Left ventricle myocardium inferior (tissue), 1 donor: ENCODE results near the gene UNC119. TPM values are rescaled to one million over a fixed set of nuclear protein-coding genes. Genes with fewer than 3 reads are reported as not detected.
"Not testable (repeated sequence)": the region's sequence is repeated elsewhere in the genome, so short reads cannot be mapped to it uniquely, and the experiment has no call there.

Source experiments
- DNase-seq: peaks from one replicate; pipeline ENCODE4 v3.0.0-alpha.2; 2020
- H3K27ac ChIP-seq: fragments of 200-600 bp; replicated peaks from 2 replicates; pipeline ENCODE4 v1.8.0; 2021
- H3K27me3 ChIP-seq: fragments of 200-600 bp; 2 replicates; pipeline ENCODE4 v1.8.0; 2021; ENCODE audit warnings: low read depth
- H3K36me3 ChIP-seq: fragments of 200-600 bp; 2 replicates; pipeline ENCODE4 v1.8.0; 2021
- H3K4me1 ChIP-seq: fragments of 200-600 bp; 2 replicates; pipeline ENCODE4 v1.8.0; 2021
- H3K4me3 ChIP-seq: fragments of 200-600 bp; 2 replicates; pipeline ENCODE4 v1.8.0; 2021; ENCODE audit warnings: mild to moderate bottlenecking, moderate library complexity
- H3K9me3 ChIP-seq: fragments of 200-600 bp; replicated peaks from 2 replicates; pipeline ENCODE4 v1.8.0; 2021
- intact Hi-C: fragments of 100-400 bp; cut with micrococcal nuclease; formaldehyde crosslinking; loops from one replicate; pipeline ENCODE4 v1.11.0; 2022
- total RNA-seq: library from RNA; stranded (reverse); fragmentation: NEBNext Ultra II Directional; extraction: Animal tissue kit (Norgen Biotek cat#: 25700); gene quantifications from one replicate; pipeline ENCODE4 v1.2.1, GENCODE V29; 2021
- TF ChIP-seq, protein P1 (sequence below): fragments of 200-600 bp; IDR thresholded peaks from 2 replicates; pipeline ENCODE4 v1.8.0; 2021; ENCODE audit warnings: antibody characterized with exemption, mild to moderate bottlenecking, borderline replicate concordance
- donor health status: DM: no; HTN: yes; CAD: no; lungs with severe emphysema.

UNC119 gene
- total RNA-seq, 1 donor from 2014 or later: 22.5 TPM

DNA sequence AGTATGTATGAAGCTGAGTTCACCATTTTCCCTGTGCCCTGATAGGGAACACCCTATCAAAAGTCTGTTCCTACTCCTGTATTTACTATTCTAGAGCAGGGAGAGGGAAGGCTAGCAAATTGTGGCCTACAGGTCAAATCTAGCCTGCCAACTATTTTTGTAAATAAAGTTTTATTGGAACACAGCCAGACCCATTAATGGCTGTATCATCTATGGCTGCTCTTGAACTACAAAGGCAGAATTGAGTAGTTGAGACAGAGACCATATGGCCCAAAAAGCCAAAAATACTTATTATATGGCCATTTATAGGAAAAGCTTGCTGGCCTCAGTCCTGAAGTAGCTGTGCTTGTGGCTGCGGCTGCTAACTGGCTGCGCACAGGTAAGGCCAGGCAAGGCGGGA is 28.5 kb upstream of the UNC119 start:
- no peak for DNase-seq
- no peaks in the 10 kb centered on the region for H3K36me3 ChIP-seq

DNA sequence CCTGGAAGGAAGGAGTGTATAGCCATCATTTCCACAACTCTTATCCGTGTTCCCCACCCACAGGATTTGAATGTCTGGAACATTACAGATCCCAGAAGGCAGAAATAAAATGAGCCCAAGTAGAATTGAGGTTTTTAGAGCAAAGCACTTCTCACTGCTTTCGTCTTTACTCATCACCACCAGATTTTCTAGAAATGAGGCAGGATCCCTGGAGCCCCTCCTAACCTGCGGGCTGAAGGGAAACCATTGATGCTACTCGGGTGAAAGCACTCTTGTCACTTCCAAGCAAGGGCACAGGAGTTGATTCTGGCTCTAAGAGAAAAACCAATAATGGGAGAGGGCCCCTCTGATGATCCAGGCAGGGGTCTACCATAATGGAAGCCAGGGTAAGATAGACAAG is 27.1 kb upstream of the UNC119 start:
- Histone ChIP-seq H3K4me3 (no peak overlapping the region), H3K9me3 (no peaks in the 10 kb centered on the region), H3K36me3 (peaks cover under 1% of the 10 kb centered on the region), H3K27me3 (no peaks in the 10 kb centered on the region), H3K27ac (no peak overlapping the region), H3K4me1 (peaks cover 22% of the 10 kb centered on the region)
- intact Hi-C loops: no loop called here
- TF ChIP-seq, protein P1, sequence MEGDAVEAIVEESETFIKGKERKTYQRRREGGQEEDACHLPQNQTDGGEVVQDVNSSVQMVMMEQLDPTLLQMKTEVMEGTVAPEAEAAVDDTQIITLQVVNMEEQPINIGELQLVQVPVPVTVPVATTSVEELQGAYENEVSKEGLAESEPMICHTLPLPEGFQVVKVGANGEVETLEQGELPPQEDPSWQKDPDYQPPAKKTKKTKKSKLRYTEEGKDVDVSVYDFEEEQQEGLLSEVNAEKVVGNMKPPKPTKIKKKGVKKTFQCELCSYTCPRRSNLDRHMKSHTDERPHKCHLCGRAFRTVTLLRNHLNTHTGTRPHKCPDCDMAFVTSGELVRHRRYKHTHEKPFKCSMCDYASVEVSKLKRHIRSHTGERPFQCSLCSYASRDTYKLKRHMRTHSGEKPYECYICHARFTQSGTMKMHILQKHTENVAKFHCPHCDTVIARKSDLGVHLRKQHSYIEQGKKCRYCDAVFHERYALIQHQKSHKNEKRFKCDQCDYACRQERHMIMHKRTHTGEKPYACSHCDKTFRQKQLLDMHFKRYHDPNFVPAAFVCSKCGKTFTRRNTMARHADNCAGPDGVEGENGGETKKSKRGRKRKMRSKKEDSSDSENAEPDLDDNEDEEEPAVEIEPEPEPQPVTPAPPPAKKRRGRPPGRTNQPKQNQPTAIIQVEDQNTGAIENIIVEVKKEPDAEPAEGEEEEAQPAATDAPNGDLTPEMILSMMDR: no peak
- no peak for DNase-seq

More for the DNA sequence above, 28.5 kb upstream of the UNC119 start:
- Histone ChIP-seq H3K4me1 (peaks cover 11% of the 10 kb centered on the region), H3K27me3 (no peaks in the 10 kb centered on the region), H3K4me3 (no peak overlapping the region), H3K27ac (no peak overlapping the region), H3K9me3 (no peaks in the 10 kb centered on the region)
- TF ChIP-seq, protein P1: no peak
- intact Hi-C loops: no loop called here

DNA sequence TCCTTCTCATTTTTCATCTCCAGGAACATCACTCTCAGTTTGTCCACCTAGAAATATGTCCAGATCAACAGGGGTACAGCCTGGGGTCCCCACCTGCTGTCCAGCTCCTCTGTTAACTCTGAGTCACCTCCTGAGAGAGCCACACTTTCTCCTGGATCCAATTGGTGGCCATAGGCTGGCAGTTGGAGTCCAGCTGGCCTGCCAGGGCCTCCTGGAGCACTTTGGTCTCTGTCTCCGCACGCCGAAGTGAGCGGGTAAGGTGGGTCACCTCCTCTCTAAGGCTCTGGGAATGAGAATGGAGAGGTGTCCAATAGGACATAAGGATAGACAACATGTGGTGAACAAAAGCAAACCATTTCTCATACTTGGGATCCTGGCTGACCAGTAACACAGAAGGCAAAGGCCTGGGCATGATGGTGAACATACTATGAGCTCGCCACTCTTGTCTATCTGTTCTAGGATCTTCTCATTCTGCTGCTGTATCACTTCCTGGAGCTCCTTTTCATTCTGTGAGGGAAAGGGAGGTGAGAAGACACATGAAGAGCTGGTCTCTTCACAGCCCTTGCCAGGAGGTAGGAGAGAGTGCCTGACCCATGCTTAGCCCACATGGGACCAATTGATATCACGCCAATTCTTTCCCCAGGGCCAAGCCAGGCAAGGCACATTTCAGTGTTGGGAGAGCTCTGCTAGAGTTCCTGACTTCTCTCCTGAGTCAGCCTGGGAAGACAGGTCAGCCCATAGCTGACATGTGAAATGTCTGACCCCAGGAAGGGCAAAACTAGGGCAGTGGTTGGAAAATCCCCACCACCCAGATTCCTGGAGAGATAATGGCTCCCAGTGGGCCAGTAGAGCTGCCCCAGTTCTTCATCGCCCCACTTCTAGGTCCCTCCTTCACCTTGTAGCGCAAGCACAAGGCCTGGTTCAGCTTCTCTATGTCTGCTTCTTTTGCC is 26.1 kb upstream of the UNC119 start:
- no peak for DNase-seq
- Histone ChIP-seq H3K4me1 (peaks cover 32% of the 10 kb centered on the region), H3K27ac (no peak overlapping the region), H3K4me3 (no peak overlapping the region), H3K27me3 (no peaks in the 10 kb centered on the region), H3K36me3 (peaks cover 9% of the 10 kb centered on the region), H3K9me3 (no peaks in the 10 kb centered on the region)
- intact Hi-C loops: no loop called here
- TF ChIP-seq, protein P1: no peak

DNA sequence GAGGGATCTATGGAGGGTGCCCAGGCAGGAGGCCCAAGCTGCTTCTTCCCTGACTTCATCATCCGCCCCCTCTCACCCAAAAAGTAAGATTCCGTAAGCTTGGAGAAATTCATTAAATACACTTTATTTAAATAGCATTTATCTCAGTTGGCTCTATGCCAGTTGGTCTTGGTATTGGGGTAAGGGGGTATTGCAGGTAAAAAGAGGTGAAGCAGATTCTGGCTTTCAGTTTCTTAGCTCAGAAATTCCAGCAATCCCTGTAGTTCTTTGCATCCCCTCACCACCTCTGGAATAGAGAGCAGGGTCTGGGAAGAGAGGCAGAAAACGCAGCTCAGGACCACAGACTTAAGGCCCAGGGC is 25.0 kb upstream of the UNC119 start:
- Histone ChIP-seq H3K9me3 (no peaks in the 10 kb centered on the region), H3K4me3 (no peak overlapping the region), H3K36me3 (peaks cover 11% of the 10 kb centered on the region), H3K27me3 (no peaks in the 10 kb centered on the region), H3K4me1 (peaks cover 42% of the 10 kb centered on the region), H3K27ac (peak overlapping the region; percentile 64)
- intact Hi-C loops: no loop called here
- DNase-seq: no peak
- TF ChIP-seq, protein P1: no peak

DNA sequence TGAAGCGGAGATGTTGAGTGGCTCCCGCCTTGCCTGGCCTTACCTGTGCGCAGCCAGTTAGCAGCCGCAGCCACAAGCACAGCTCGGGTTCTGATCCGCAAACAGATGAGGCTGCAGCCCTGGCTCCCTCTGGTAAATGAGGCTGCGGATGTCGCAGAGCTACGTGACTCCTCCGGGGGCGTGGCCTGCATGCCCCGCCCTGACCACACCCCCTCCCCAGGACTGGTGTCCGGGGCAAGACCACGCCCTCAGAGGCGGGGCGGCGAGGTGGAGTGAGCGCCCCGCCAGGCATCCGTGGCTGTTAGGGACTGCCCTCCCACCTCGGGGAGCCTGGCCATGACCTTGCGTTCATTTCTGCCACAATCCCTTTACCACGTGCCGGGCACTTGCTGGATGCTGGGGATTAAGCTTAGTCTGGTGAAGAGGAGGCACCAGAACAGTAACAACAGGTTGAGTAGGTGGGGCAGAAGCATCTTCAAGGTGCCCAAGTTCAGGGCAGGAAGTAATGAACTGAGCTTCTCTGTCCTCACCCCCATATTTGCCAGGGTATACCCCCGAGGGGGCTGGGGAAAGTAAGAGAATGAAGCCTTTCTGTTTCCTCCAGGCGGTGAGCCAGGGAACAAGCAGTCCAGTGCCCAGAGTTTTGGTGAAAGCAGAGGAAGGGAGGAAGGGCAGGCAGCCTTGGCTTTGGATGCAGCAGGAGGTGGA is 24.5 kb upstream of the UNC119 start, which contains the start of gene ALDOC:
TSS of gene ALDOC (minus strand) at position 138 of the 708 bp plus-strand sequence. CDS start 1,363 bp downstream, outside the sequence.
- TF ChIP-seq, protein P1: no peak
- peak; percentile 98 for DNase-seq
- Histone ChIP-seq H3K4me3 (peak within 1 kb of the TSS; percentile 61), H3K27me3 (no peaks in the 10 kb centered on the region), H3K36me3 (peaks cover 11% of the 10 kb centered on the region), H3K27ac (peak within 1 kb of the TSS; percentile 79), H3K4me1 (peaks cover 48% of the 10 kb centered on the region), H3K9me3 (no peaks in the 10 kb centered on the region)
- intact Hi-C loops: no loop called here

DNA sequence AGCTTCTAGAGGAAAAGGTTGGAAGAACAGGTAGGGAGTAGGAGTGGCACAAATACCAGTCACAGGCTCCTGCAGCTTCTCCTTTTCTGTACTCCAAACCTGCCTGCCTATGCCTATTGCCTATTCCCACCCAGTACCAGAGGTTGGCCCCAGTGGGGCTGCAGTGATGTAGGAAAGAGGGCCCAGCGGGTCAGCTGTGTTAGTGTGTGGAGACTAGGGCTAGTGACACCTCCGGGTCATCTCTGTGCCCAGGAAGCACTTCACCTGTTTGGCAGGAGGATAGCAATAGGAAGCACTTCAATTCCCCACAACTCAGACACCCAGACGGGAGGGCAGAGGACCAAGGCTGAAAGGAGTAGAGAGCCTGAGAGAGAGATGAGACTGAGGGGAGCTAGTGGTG is 23.6 kb upstream of the UNC119 start:
- peaks cover 11% of the 10 kb centered on the region for H3K36me3 ChIP-seq
- H3K27ac ChIP-seq: peak overlapping the region; percentile 79
- H3K27me3 ChIP-seq, intact Hi-C loops, H3K9me3 ChIP-seq, DNase-seq: not testable (repeated sequence)
- peaks cover 55% of the 10 kb centered on the region for H3K4me1 ChIP-seq
- H3K4me3 ChIP-seq: peak overlapping the region; percentile 61
